Activated CD4-positive, alpha-beta memory T cell treated with anti-CD3 and anti-CD28 coated beads, Interleukin-2, amount 10 ng/mL, durations not matched to agents 7 days and 5 days (primary cell): ENCODE results near the gene SUPT3H. TPM values are rescaled to one million over a fixed set of nuclear protein-coding genes. Genes with fewer than 3 reads are reported as not detected.

ENCODE experiments used
- CTCF ChIA-PET: fragments of 350-600 bp; sonication (Branson Sonifier 250); formaldehyde crosslinking; loops from one replicate; lab custom pipeline; 2021; ENCODE audit warnings: antibody characterized with exemption, inconsistent platforms; lab: Charles Lee
- POLR2A ChIA-PET: fragments of 350-600 bp; sonication (Branson Sonifier 250); formaldehyde crosslinking; loops from one replicate; lab custom pipeline; 2021; ENCODE audit warnings: antibody characterized with exemption; lab: Charles Lee
- DNase-seq: peaks from one replicate; pipeline ENCODE4 v3.0.0-alpha.2; 2020
- H3K27ac Mint-ChIP-seq: one replicate; pipeline ENCODE4 v1.8.0; 2021; ENCODE audit warnings: mild to moderate bottlenecking, mixed read lengths
- H3K27me3 Mint-ChIP-seq: one replicate; pipeline ENCODE4 v1.8.0; 2021; ENCODE audit warnings: mixed read lengths
- H3K36me3 Mint-ChIP-seq: one replicate; pipeline ENCODE4 v1.8.0; 2021; ENCODE audit warnings: low read depth, mixed read lengths
- H3K4me1 Mint-ChIP-seq: one replicate; pipeline ENCODE4 v1.8.0; 2021; ENCODE audit warnings: mixed read lengths
- H3K4me3 Mint-ChIP-seq: one replicate; pipeline ENCODE4 v1.8.0; 2021; ENCODE audit warnings: mild to moderate bottlenecking, mixed read lengths
- H3K9me3 Mint-ChIP-seq: one replicate; pipeline ENCODE4 v1.8.0; 2021; ENCODE audit warnings: mixed read lengths
- total RNA-seq, 2 experiments: library from RNA; stranded (reverse); gene quantifications; one replicate each; pipeline ENCODE4 v1.2.3, GENCODE V29; 2021

Gene SUPT3H
- total RNA-seq, 2 experiments from 2014 or later = 7.4 to 9.7 TPM

- H3K4me3 Mint-ChIP-seq = no peak overlapping the region
- H3K4me1 Mint-ChIP-seq = peaks cover 12% of the 10 kb centered on the region
- no peak overlapping the region for H3K27ac Mint-ChIP-seq
- POLR2A ChIA-PET = no interaction called here
- no peaks in the 10 kb centered on the region for H3K9me3 Mint-ChIP-seq
- no peaks in the 10 kb centered on the region for H3K36me3 Mint-ChIP-seq
- no peaks in the 10 kb centered on the region for H3K27me3 Mint-ChIP-seq
- CTCF ChIA-PET = interaction anchor here (1.0 to 1.5 kb wide), 3 partner anchors 12 to 332 kb away, joined by 3 read pairs; no protein-coding TSS in a partner anchor
- no peak for DNase-seq
Observed at GRCh38 chr6:45382391-45382790, 4.7 kb upstream of the SUPT3H start.

GRCh38 chr6:45378334-45378926 is 696 bp upstream of the SUPT3H start:
- DNase-seq = no peak
- H3K36me3 Mint-ChIP-seq = no peaks in the 10 kb centered on the region
- peaks cover 27% of the 10 kb centered on the region for H3K4me1 Mint-ChIP-seq
- H3K4me3 Mint-ChIP-seq = peak overlapping the region; percentile 92
- H3K27ac Mint-ChIP-seq = peak overlapping the region; percentile 95
- ChIA-PET POLR2A (interaction anchor here (0.7 to 3.5 kb wide), 37 partner anchors 9 to 991 kb away, joined by 3 to 44 read pairs (median 4); partner anchors contain the start of genes CDC5L and ENPP4), CTCF (interaction anchor here (1.0 to 2.2 kb wide), 11 partner anchors 10 to 903 kb away, joined by 3 to 24 read pairs (median 6); no protein-coding TSS in a partner anchor)
- no peaks in the 10 kb centered on the region for H3K27me3 Mint-ChIP-seq
- H3K9me3 Mint-ChIP-seq = no peaks in the 10 kb centered on the region

GRCh38 chr6:45377043-45377553 is 636 bp downstream of the SUPT3H start:
- Mint-ChIP-seq H3K4me3 (peak overlapping the region; percentile 92), H3K4me1 (peaks cover 28% of the 10 kb centered on the region), H3K36me3 (no peaks in the 10 kb centered on the region), H3K9me3 (no peaks in the 10 kb centered on the region), H3K27ac (peak overlapping the region; percentile 95), H3K27me3 (no peaks in the 10 kb centered on the region)
- ChIA-PET POLR2A (interaction anchor here (0.7 to 3.5 kb wide), 14 partner anchors 9 to 901 kb away, joined by 3 to 44 read pairs (median 6); no protein-coding TSS in a partner anchor), CTCF (interaction anchor here (0.8 to 2.2 kb wide), 7 partner anchors 12 to 746 kb away, joined by 3 to 24 read pairs (median 5); no protein-coding TSS in a partner anchor)
- no peak for DNase-seq

- H3K36me3 Mint-ChIP-seq = no peaks in the 10 kb centered on the region
- H3K4me3 Mint-ChIP-seq = peak overlapping the region; percentile 92
- DNase-seq = no peak
- H3K27me3 Mint-ChIP-seq = no peaks in the 10 kb centered on the region
- H3K9me3 Mint-ChIP-seq = no peaks in the 10 kb centered on the region
- peaks cover 29% of the 10 kb centered on the region for H3K4me1 Mint-ChIP-seq
- H3K27ac Mint-ChIP-seq = peak overlapping the region; percentile 95
- CTCF ChIA-PET = interaction anchor here (0.8 to 2.2 kb wide), 10 partner anchors 11 to 901 kb away, joined by 3 to 24 read pairs (median 4); no protein-coding TSS in a partner anchor
- POLR2A ChIA-PET = interaction anchor here (0.7 to 3.5 kb wide), 12 partner anchors 8 to 1130 kb away, joined by 3 to 44 read pairs (median 5); partner anchors contain the start of gene HSP90AB1
Observed at GRCh38 chr6:45376310-45377042, 1.3 kb downstream of the SUPT3H start.

- Mint-ChIP-seq H3K27me3 (no peaks in the 10 kb centered on the region), H3K4me1 (peaks cover 29% of the 10 kb centered on the region), H3K36me3 (no peaks in the 10 kb centered on the region), H3K4me3 (no peak overlapping the region), H3K27ac (no peak overlapping the region), H3K9me3 (no peaks in the 10 kb centered on the region)
- ChIA-PET CTCF (interaction anchor here (1.4 to 1.5 kb wide), 3 partner anchors 10 to 720 kb away, joined by 3 to 6 read pairs (median 4); no protein-coding TSS in a partner anchor), POLR2A (interaction anchor here (0.7 to 1.0 kb wide), 2 partner anchors 13 to 1129 kb away, joined by 4 to 5 read pairs; partner anchors contain the start of gene HSP90AB1)
- DNase-seq = no peak
Observed at GRCh38 chr6:45375449-45375848, 2.3 kb downstream of the SUPT3H start.

GRCh38 chr6:45371924-45372573 is 5.7 kb downstream of the SUPT3H start:
- Mint-ChIP-seq H3K27me3 (no peaks in the 10 kb centered on the region), H3K36me3 (peaks cover 2% of the 10 kb centered on the region), H3K27ac (no peak overlapping the region), H3K4me3 (no peak overlapping the region), H3K4me1 (peaks cover 15% of the 10 kb centered on the region), H3K9me3 (no peaks in the 10 kb centered on the region)
- POLR2A ChIA-PET = interaction anchor here (0.8 kb wide), 1 partner anchor 667 kb away, joined by 3 read pairs; no protein-coding TSS in a partner anchor
- CTCF ChIA-PET = interaction anchor here (1.1 kb wide), 1 partner anchor 343 kb away, joined by 3 read pairs; no protein-coding TSS in a partner anchor
- no peak for DNase-seq

GRCh38 chr6:45369870-45370269 is 7.9 kb downstream of the SUPT3H start:
- peaks cover 2% of the 10 kb centered on the region for H3K4me1 Mint-ChIP-seq
- no peak for DNase-seq
- peaks cover 2% of the 10 kb centered on the region for H3K36me3 Mint-ChIP-seq
- POLR2A ChIA-PET = interaction anchor here (1.0 kb wide), 1 partner anchor 12 kb away, joined by 3 read pairs; no protein-coding TSS in a partner anchor
- CTCF ChIA-PET = no interaction called here
- no peaks in the 10 kb centered on the region for H3K27me3 Mint-ChIP-seq
- H3K9me3 Mint-ChIP-seq = no peaks in the 10 kb centered on the region
- no peak overlapping the region for H3K4me3 Mint-ChIP-seq
- no peak overlapping the region for H3K27ac Mint-ChIP-seq

- DNase-seq = no peak
- H3K27ac Mint-ChIP-seq = no peak overlapping the region
- no peaks in the 10 kb centered on the region for H3K9me3 Mint-ChIP-seq
- no peak overlapping the region for H3K4me3 Mint-ChIP-seq
- H3K27me3 Mint-ChIP-seq = no peaks in the 10 kb centered on the region
- H3K4me1 Mint-ChIP-seq = peaks cover 2% of the 10 kb centered on the region
- POLR2A ChIA-PET = interaction anchor here (0.9 kb wide), 1 partner anchor 9 kb away, joined by 3 read pairs; the partner anchor contains the start of gene SUPT3H
- CTCF ChIA-PET = interaction anchor here (1.7 kb wide), 1 partner anchor 347 kb away, joined by 4 read pairs; no protein-coding TSS in a partner anchor
- peaks cover 2% of the 10 kb centered on the region for H3K36me3 Mint-ChIP-seq
Observed at GRCh38 chr6:45367999-45368398, 9.7 kb downstream of the SUPT3H start.

- POLR2A ChIA-PET = interaction anchor here (1.0 to 1.1 kb wide), 2 partner anchors 10 to 12 kb away, joined by 4 to 5 read pairs; partner anchors contain the start of gene SUPT3H
- H3K4me1 Mint-ChIP-seq = no peaks in the 10 kb centered on the region
Observed at GRCh38 chr6:45366534-45366933, 11.2 kb downstream of the SUPT3H start.

GRCh38 chr6:45365036-45365435 is 12.7 kb downstream of the SUPT3H start:
- peaks cover 2% of the 10 kb centered on the region for H3K36me3 Mint-ChIP-seq
- H3K9me3 Mint-ChIP-seq = no peaks in the 10 kb centered on the region
- no peaks in the 10 kb centered on the region for H3K4me1 Mint-ChIP-seq
- CTCF ChIA-PET = interaction anchor here (1.0 to 1.6 kb wide), 2 partner anchors 12 to 558 kb away, joined by 3 to 5 read pairs; partner anchors contain the start of gene SUPT3H
- DNase-seq = no peak
- no peaks in the 10 kb centered on the region for H3K27me3 Mint-ChIP-seq
- H3K27ac Mint-ChIP-seq = no peak overlapping the region
- no peak overlapping the region for H3K4me3 Mint-ChIP-seq
- POLR2A ChIA-PET = no interaction called here

More at GRCh38 chr6:45366534-45366933, 11.2 kb downstream of the SUPT3H start:
- Mint-ChIP-seq H3K4me3 (no peak overlapping the region), H3K27me3 (no peaks in the 10 kb centered on the region), H3K36me3 (peaks cover 2% of the 10 kb centered on the region), H3K9me3 (no peaks in the 10 kb centered on the region), H3K27ac (no peak overlapping the region)
- CTCF ChIA-PET = interaction anchor here (1.6 to 1.7 kb wide), 2 partner anchors 348 to 556 kb away, joined by 3 to 4 read pairs; no protein-coding TSS in a partner anchor
- no peak for DNase-seq

- no peak overlapping the region for H3K4me3 Mint-ChIP-seq
- H3K4me1 Mint-ChIP-seq = no peaks in the 10 kb centered on the region
- H3K36me3 Mint-ChIP-seq = peaks cover 2% of the 10 kb centered on the region
- DNase-seq = no peak
- POLR2A ChIA-PET = no interaction called here
- H3K9me3 Mint-ChIP-seq = no peaks in the 10 kb centered on the region
- H3K27me3 Mint-ChIP-seq = no peaks in the 10 kb centered on the region
- H3K27ac Mint-ChIP-seq = no peak overlapping the region
- CTCF ChIA-PET = interaction anchor here (1.0 kb wide), 1 partner anchor 13 kb away, joined by 5 read pairs; the partner anchor contains the start of gene SUPT3H
Observed at GRCh38 chr6:45364466-45364865, 13.3 kb downstream of the SUPT3H start.

GRCh38 chr6:45353654-45354053 is 24.1 kb downstream of the SUPT3H start:
- no peak for DNase-seq
- H3K4me1 Mint-ChIP-seq = peaks cover 4% of the 10 kb centered on the region
- H3K27ac Mint-ChIP-seq = no peak overlapping the region
- no peaks in the 10 kb centered on the region for H3K27me3 Mint-ChIP-seq
- ChIA-PET CTCF (no interaction called here), POLR2A (no interaction called here)
- no peak overlapping the region for H3K4me3 Mint-ChIP-seq
- H3K9me3 Mint-ChIP-seq = no peaks in the 10 kb centered on the region
- H3K36me3 Mint-ChIP-seq = no peaks in the 10 kb centered on the region
